NCI-H2196 treated with DMSO at 0.1 percent for 48 hours (cell line): ENCODE data around the gene NCOA7.
A peak's percentile ranks its signal among the peaks of the same experiment; 100 is the strongest.
"Not testable (repeated sequence)": the region's sequence is repeated elsewhere in the genome, so short reads cannot be mapped to it uniquely, and the experiment has no call there.

Experiments
- DNase-seq: peaks from one replicate; lab custom pipeline; 2025; ENCODE audit not compliant: unreplicated experiment; lab: John Stamatoyannopoulos, UW

NCOA7 gene

GRCh38 chr6:125791151-125791819 lies 525 bp downstream of the NCOA7 start:
- peak; percentile 43 for DNase-seq

- no peak for DNase-seq
These were observed 1.0 kb downstream of the NCOA7 start for GRCh38 chr6:125791820-125792165.

GRCh38 chr6:125792172-125792571 lies 1.4 kb downstream of the NCOA7 start:
- no peak for DNase-seq

- DNase-seq, result no peak
These were observed 1.9 kb downstream of the NCOA7 start for GRCh38 chr6:125792680-125793079.

GRCh38 chr6:125793280-125793679 lies 2.5 kb downstream of the NCOA7 start:
- DNase-seq, result no peak

- no peak for DNase-seq
These were observed 3.1 kb downstream of the NCOA7 start for GRCh38 chr6:125793863-125794262.

- no peak for DNase-seq
These were observed 3.8 kb downstream of the NCOA7 start for GRCh38 chr6:125794342-125795137.

GRCh38 chr6:125795301-125795700 lies 4.5 kb downstream of the NCOA7 start:
- no peak for DNase-seq

- no peak for DNase-seq
These were observed 6.5 kb downstream of the NCOA7 start for GRCh38 chr6:125797120-125797885.

GRCh38 chr6:125797886-125798444 lies 7.2 kb downstream of the NCOA7 start:
- no peak for DNase-seq

- DNase-seq, result no peak
These were observed 8.2 kb downstream of the NCOA7 start for GRCh38 chr6:125798734-125799508.

GRCh38 chr6:125802383-125802782 lies 11.6 kb downstream of the NCOA7 start:
- no peak for DNase-seq

- DNase-seq, result no peak
These were observed 12.2 kb downstream of the NCOA7 start for GRCh38 chr6:125802943-125803377.

- DNase-seq, result no peak
These were observed 13.5 kb downstream of the NCOA7 start for GRCh38 chr6:125804264-125804663.

- DNase-seq, result not testable (repeated sequence)
These were observed 14.2 kb downstream of the NCOA7 start for GRCh38 chr6:125804866-125805425.

- no peak for DNase-seq
These were observed 16.1 kb downstream of the NCOA7 start for GRCh38 chr6:125806813-125807212.

- DNase-seq, result no peak
These were observed 16.5 kb downstream of the NCOA7 start for GRCh38 chr6:125807293-125807692.

GRCh38 chr6:125808060-125808459 lies 17.3 kb downstream of the NCOA7 start:
- DNase-seq, result no peak

- no peak for DNase-seq
These were observed 17.8 kb downstream of the NCOA7 start for GRCh38 chr6:125808591-125808990.

- no peak for DNase-seq
These were observed 18.9 kb downstream of the NCOA7 start for GRCh38 chr6:125809570-125810170.
